Measurements from ENCODE around the gene SUGCT.
"Not testable (repeated sequence)": the region's sequence is repeated elsewhere in the genome, so short reads cannot be mapped to it uniquely, and the experiment has no call there.

The SUGCT gene

GRCh38 chr7:40643664-40644063 is 508.9 kb downstream of the SUGCT start:
- DNase-seq: no peak

DNA sequence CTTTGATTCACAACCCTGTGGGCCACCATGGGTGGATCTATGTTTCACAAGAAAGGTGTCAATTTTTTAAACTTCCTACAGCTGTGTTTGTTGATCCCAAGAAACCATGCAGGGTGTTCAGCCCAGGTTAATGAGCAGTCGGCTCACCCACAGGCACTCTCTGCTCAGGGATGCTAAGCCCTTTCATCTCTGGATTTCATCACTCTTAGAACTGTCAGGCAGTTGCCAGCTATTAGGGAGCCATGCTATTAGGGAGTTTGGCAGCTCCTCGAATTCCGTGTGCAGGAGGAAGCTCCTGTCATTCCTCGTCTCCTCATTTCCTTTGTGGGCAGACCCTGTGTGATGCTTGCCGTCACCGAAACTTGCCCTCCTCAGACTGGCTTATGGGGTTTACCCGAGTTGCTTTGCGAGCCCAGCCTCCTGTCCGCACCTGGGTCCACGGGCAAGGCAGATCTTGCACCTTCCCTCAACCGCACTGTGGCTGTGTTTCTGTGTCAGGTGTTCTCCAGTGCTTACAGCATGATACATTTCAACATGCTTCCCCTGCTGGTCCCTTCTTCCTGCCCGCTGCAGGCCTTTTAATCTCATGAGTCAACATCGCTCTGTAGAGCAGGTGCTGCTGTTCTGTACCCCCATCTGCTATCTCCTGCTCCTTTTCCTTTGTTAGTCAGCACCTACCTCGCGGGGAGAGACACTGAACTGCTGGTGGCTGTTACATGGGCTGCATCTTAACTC is 509.8 kb downstream of the SUGCT start:
- DNase-seq: no peak

GRCh38 chr7:40645197-40645596 is 510.4 kb downstream of the SUGCT start:
- DNase-seq: no peak

DNA sequence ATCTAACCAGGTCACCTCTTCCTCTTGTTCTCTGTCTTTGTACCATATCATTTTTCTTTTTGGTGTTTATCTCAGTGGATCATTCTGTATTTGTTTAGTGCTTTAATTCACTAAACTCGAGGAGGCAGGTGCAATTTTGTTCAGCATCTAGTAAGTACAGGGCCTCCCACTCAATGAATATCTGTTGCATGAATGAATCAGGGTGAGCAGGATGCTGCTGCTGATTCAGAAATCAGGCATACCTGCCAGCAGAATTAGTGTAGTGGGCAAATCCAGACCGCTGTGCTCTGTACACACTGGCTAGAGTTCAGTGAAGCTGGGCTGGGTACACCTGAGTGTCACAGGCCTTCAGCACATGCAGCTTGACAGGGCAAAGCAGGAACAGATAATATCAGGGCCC is 511.9 kb downstream of the SUGCT start:
- DNase-seq: no peak

DNA sequence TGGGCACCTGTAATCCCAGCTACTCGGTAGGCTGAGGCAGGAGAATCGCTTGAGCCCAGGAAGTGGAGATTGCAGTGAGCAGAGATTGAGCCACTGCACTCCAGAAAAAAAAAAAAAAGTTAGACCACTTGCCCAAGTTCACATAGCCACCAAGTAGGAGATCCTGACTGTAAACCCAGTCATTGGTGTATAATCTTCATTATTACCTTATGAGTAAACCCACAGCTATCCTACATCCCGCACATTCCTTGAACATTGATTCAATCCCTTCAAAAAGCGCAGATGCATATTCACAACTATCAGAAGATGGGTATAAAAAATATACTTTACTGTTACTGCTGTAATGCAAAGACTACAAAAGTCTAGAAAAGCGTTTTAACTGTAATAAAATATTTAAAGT is 512.9 kb downstream of the SUGCT start:
- DNase-seq: no peak

DNA sequence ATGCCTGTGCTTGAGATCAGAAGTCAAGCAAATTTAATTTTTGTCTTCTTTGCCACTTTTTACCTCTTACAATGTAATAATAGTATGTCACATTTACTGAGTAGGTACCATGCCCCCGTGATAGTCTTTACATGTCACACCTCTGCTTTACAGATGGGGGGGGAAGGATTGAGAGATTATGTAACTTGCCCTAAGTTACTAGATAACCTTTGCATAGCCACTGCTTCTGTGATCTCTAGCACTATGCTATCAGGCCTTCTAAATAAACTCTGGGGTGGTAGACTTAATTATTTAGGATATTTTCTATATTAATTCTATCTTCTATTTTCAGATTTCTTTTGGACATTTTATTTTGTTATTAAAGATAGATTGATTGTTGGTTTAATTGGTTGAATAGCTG is 514.4 kb downstream of the SUGCT start:
- no peak for DNase-seq

GRCh38 chr7:40650903-40651302 is 516.1 kb downstream of the SUGCT start:
- DNase-seq: not testable (repeated sequence)

- DNase-seq: no peak
These were observed 519.4 kb downstream of the SUGCT start for GRCh38 chr7:40654171-40654570.

DNA sequence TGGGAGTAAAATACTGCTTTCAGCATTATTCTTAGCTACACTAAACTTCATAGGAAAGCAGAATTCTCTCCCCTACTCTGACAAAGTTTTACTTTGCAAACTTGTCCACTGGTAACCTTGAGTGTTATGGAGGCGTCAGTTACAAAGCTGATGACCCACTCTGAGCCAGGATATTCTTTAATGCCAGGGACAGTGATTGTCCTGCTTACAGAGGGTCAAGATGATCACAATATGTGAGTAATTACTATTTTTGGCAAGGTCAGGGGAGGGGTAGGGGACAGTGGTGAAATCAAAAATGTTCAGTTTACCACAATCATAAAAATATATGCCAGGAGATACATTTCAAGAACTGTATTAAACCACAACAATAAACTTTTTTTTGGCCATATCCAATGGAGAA is 520.6 kb downstream of the SUGCT start:
- DNase-seq: no peak

DNA sequence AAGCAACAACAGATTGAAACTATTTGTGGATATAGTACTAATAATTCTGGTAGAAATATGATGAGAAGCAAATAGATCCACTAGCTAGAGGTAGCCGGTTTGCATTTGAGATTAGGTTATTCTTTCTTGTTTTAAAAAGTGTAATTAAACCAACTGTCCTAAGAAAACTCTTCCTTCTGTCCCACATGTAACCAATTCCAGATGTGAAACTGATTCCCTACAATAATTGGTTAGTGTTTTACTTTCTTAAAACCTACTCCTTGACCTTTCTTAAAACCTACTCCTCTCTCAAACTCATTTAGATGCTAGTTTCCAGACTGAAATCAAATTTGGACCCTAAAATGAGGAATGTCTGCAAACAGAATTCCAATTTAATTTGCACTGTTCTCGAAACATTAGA is 521.5 kb downstream of the SUGCT start:
- DNase-seq: no peak

DNA sequence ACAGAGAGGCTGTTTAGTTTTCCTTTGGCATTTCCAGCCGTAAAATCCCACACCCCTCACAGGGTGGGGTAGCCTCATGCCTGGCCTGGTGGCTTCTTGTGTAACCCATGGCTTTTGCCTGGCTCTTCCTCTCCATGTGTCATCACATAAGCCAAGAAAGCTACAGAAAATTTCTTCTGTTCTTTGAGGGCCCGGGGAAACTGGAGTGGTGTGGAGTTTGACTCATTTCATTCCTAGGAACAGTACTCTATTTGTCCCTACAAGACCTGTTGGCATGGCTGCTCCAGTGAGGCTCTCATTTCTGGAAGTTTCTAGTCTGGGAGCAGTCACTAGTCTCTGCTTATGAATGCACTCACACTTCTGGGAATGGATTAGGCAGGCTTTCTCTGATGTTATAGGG is 523.9 kb downstream of the SUGCT start:
- no peak for DNase-seq

DNA sequence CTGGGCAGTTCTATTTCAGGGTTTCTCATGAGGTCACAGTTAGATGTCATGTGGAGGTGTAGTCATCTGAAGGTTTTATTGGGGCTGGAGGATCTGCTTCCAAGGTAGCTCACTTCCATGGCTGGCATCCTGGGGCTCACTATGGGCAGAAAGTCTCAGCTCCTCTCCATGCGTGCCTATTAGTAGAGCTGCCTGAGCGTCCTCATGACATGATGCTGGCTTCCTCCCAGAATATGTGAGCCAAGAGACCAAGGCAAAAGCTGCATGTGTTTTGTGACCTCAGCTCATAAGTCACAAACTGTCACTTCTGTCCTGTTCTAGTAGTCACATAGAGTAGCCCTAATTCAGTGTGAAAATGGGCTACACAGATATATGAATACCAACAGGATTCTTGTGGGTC is 524.4 kb downstream of the SUGCT start:
- DNase-seq: no peak

GRCh38 chr7:40673285-40673684 is 538.5 kb downstream of the SUGCT start:
- no peak for DNase-seq

GRCh38 chr7:40674316-40674715 is 539.5 kb downstream of the SUGCT start:
- DNase-seq: no peak

DNA sequence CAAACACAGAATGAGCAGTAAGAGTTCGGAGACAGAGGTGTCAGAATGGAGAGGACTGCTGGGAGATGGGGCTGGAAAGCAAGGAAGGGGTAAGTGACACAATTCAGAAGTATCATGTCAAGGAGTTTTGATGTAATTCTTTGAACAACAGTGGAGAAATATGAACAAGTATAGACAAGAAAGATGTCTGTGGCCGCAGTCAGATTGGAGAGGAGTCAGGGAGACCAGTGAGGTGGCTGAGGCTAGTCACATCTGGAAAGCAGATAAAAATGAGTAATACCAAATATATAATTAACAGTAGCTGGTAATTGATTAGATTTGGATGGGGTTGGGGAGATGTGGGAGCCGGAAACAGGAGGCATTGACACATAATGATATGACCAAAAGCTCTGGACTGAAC is 540.9 kb downstream of the SUGCT start:
- DNase-seq: no peak

GRCh38 chr7:40676221-40676620 is 541.4 kb downstream of the SUGCT start:
- no peak for DNase-seq

DNA sequence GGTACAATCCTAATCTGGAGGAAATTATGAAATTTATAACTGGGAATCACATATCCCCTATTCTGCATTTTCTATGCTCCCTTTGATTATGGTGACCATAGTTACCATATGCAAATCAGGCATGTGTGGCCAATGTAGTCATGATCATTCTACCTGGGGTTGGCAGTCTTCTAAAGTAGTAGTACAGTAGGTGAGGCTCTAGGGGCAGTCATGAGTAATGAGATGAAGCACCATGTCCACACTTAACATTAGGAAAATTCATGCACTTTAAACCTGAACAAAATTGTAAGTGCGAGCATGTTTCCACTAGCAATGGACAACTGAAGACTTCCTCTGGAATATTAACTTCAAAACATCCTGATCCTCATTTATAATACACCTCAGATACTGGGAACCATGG is 545.9 kb downstream of the SUGCT start:
- DNase-seq: no peak

GRCh38 chr7:40682696-40683095 is 547.9 kb downstream of the SUGCT start:
- no peak for DNase-seq

- DNase-seq: no peak
These were observed 559.4 kb downstream of the SUGCT start for GRCh38 chr7:40694026-40694809.

DNA sequence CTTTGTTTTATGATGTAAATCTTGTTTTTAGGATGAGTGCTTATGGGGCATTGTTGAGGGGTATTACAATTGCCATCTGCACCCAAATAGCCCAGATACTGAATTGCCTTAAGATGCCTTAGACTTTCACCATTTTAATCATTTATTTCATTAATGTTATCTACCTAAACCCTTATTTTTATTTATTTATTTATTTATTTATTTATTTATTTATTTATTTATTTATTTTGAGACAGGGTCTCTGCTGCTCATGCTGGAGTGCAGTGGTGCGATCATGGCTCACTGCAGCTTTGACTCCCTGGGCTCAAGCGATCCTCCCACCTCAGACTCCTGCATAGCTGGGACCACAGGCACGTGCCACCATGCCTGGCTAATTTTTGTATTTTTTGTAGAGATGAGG is 560.2 kb downstream of the SUGCT start:
- no peak for DNase-seq

DNA sequence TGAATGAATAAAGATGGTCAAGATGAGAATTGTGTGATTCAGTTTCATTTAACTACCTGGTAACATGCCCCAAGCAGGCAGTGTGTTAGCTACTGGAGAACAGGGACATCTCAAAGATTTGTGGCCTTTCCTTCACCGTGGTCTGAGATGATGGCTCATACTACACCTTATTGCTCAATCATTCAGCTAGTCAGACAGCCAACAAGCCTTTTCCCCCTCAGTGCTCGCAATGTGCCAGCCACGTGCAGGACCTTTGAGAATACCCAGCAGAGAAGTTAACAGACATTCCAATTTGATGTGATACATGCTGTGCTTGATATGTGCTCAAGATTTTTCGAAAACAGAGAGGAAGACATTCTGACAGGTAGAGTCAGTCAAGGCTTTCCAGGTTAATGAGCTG is 562.8 kb downstream of the SUGCT start:
- DNase-seq: no peak

GRCh38 chr7:40698214-40698920 is 563.6 kb downstream of the SUGCT start:
- DNase-seq: no peak

GRCh38 chr7:40698921-40699260 is 564.1 kb downstream of the SUGCT start:
- no peak for DNase-seq
